HepG2 (cell line): ENCODE measurements around the gene CMAS. TPM values are rescaled to one million over a fixed set of nuclear protein-coding genes. Genes with fewer than 3 reads are reported as not detected.
A peak's percentile ranks its signal among the peaks of the same experiment; 100 is the strongest.

Experiments
- ARHGAP35 ChIP-seq: sonication (generic); formaldehyde crosslinking; IDR thresholded peaks from 2 replicates; pipeline ENCODE4 v1.9.0; 2022; ENCODE audit warnings: mild to moderate bottlenecking, inconsistent platforms, moderate library complexity, missing genetic modification reagents, borderline replicate concordance
- BORCS8-MEF2B ChIP-seq: sonication (generic); formaldehyde crosslinking; IDR thresholded peaks from 2 replicates; pipeline ENCODE4 v1.8.0; 2022; ENCODE audit warnings: mild to moderate bottlenecking, missing genetic modification reagents
- HMGXB4 ChIP-seq, 2 experiments: sonication (generic) in 1 of 2; formaldehyde crosslinking in 1 of 2; IDR thresholded peaks; 2 replicates each; pipeline versions ENCODE4 v1.4.0 to v1.6.1; 2018 to 2020; ENCODE audit warnings: missing genetic modification reagents in 2 of 2, borderline replicate concordance in 1 of 2, low read depth in 1 of 2, mild to moderate bottlenecking in 1 of 2, missing biosample characterization in 1 of 2
- IRF1 ChIP-seq: sonication (generic); formaldehyde crosslinking; IDR thresholded peaks from 2 replicates; pipeline ENCODE4 v1.4.0; 2020; ENCODE audit warnings: low read depth, mild to moderate bottlenecking, missing genetic modification reagents
- NFKB2 ChIP-seq: sonication (generic); formaldehyde crosslinking; IDR thresholded peaks from 2 replicates; pipeline ENCODE4 v1.4.0; 2020; ENCODE audit warnings: missing genetic modification reagents, borderline replicate concordance
- PATZ1 ChIP-seq: sonication (generic); formaldehyde crosslinking; IDR thresholded peaks from 2 replicates; pipeline ENCODE4 v1.4.0; 2020; ENCODE audit warnings: missing genetic modification reagents
- PAX8 ChIP-seq: sonication (generic); formaldehyde crosslinking; IDR thresholded peaks from 2 replicates; pipeline ENCODE4 v1.8.0; 2022; ENCODE audit warnings: mild to moderate bottlenecking, missing genetic modification reagents, borderline replicate concordance
- SMARCE1 ChIP-seq: fragments of 450-650 bp; IDR thresholded peaks from 2 replicates; pipeline ENCODE4 v1.6.1; 2017; ENCODE audit warnings: borderline replicate concordance
- SNAPC5 ChIP-seq: sonication (generic); formaldehyde crosslinking; IDR thresholded peaks from 2 replicates; pipeline ENCODE4 v1.8.1; 2023; ENCODE audit warnings: mild to moderate bottlenecking, missing genetic modification reagents, borderline replicate concordance
- TCF7L2 ChIP-seq: IDR thresholded peaks from 2 replicates; pipeline ENCODE4 v1.6.1; 2011; ENCODE audit warnings: mild to moderate bottlenecking, low read depth, low read length, moderate library complexity
- TEF ChIP-seq: sonication (generic); formaldehyde crosslinking; IDR thresholded peaks from 2 replicates; pipeline ENCODE4 v1.5.0; 2020; ENCODE audit warnings: missing genetic modification reagents
- ZBTB37 ChIP-seq: sonication (generic); formaldehyde crosslinking; IDR thresholded peaks from 2 replicates; pipeline ENCODE4 v1.4.0; 2020; ENCODE audit warnings: mild to moderate bottlenecking, missing genetic modification reagents
- ZKSCAN1 ChIP-seq: fragments of 150-350 bp; IDR thresholded peaks from 2 replicates; pipeline ENCODE4 v1.6.1; 2014; ENCODE audit warnings: low read length
- ZNF224 ChIP-seq: sonication (generic); formaldehyde crosslinking; IDR thresholded peaks from 2 replicates; pipeline ENCODE4 v1.5.0; 2020; ENCODE audit warnings: mild to moderate bottlenecking, missing genetic modification reagents
- ZNF441 ChIP-seq: sonication (generic); formaldehyde crosslinking; IDR thresholded peaks from 2 replicates; pipeline ENCODE4 v1.7.0; 2021; ENCODE audit warnings: missing genetic modification reagents, borderline replicate concordance
- ZNF589 ChIP-seq: sonication (generic); formaldehyde crosslinking; conservative IDR thresholded peaks from 2 replicates; pipeline ENCODE4 v1.8.0; 2022; ENCODE audit warnings: mild to moderate bottlenecking, moderate library complexity, missing genetic modification reagents
- ZNF691 ChIP-seq: sonication (generic); formaldehyde crosslinking; IDR thresholded peaks from 2 replicates; pipeline ENCODE4 v1.4.0; 2020; ENCODE audit warnings: missing genetic modification reagents, low read depth, mild to moderate bottlenecking, borderline replicate concordance
- ZNF7 ChIP-seq: IDR thresholded peaks from 2 replicates; pipeline ENCODE4 v1.6.1; 2016; ENCODE audit warnings: missing biosample characterization, missing genetic modification reagents
- polyA plus RNA-seq, 8 experiments: library from polyadenylated mRNA; depleted of rRNA in 3 of 8; stranded (reverse) in 7 of 8; unstranded in 1 of 8; fragments of >200 nt; fragmentation: Illumina TruSeq in 4 of 8; extraction: Trizol in 4 of 8; gene quantifications; 2 replicates each; pipeline versions ENCODE4 v1.2.1 to v1.2.3, GENCODE V29; 2011 to 2016; ENCODE audit warnings: low read depth in 4 of 8, missing spikeins in 1 of 8, mixed read lengths in 1 of 8; ENCODE audit not compliant: insufficient read depth in 1 of 8
- total RNA-seq, 5 experiments: library from RNA; depleted of rRNA; stranded (reverse); fragments of >200 nt; fragmentation: Illumina TruSeq; extraction: Trizol; gene quantifications; 2 replicates each; pipeline ENCODE4 v1.2.3, GENCODE V29; 2016; ENCODE audit warnings: low read depth in 1 of 5

The CMAS gene
- total and polyA plus RNA-seq, 2 of the 13 experiments (the other 11 are each of a cell fraction or from before 2014, with no cell fraction given) = 14.0 to 21.3 TPM

- TF ChIP-seq HMGXB4 (CRISPR knock-in tag; IDR thresholded peaks at IDR 0.05; ENCODE audit: borderline replicate concordance in 1 of 2, low read depth in 1 of 2) = peak in 1 of 2 experiments; percentile 61; a peak in 2 of 4 replicates
- TF ChIP-seq TCF7L2 = no peak
- 0 out of 2 replicates have a peak, but pooled peaks have one; percentile 27 for TF ChIP-seq ZNF589 (CRISPR knock-in tag)
- peak; percentile 52; the same call in 1 of the 2 replicates for TF ChIP-seq PATZ1 (CRISPR knock-in tag)
- no peak for TF ChIP-seq IRF1 (CRISPR knock-in tag)
- TF ChIP-seq ZNF691 (CRISPR knock-in tag) = no peak
- TF ChIP-seq SMARCE1 = no peak
- TF ChIP-seq ZNF441 (CRISPR knock-in tag) = no peak
- TF ChIP-seq SNAPC5 (CRISPR knock-in tag) = no peak
- no peak; the same call in 1 of the 2 replicates for TF ChIP-seq ARHGAP35 (CRISPR knock-in tag)
- no peak for TF ChIP-seq ZBTB37 (CRISPR knock-in tag)
- TF ChIP-seq NFKB2 (CRISPR knock-in tag) = no peak; the same call in 1 of the 2 replicates
- TF ChIP-seq ZNF224 (CRISPR knock-in tag) = no peak
- TF ChIP-seq ZKSCAN1 = no peak
- no peak for TF ChIP-seq PAX8 (CRISPR knock-in tag)
- no peak; the same call in 1 of the 2 replicates for TF ChIP-seq BORCS8-MEF2B (CRISPR knock-in tag)
- TF ChIP-seq ZNF7 (CRISPR knock-in tag) = no peak
- no peak for TF ChIP-seq TEF
Observed at GRCh38 chr12:22046090-22046967, at the start of gene CMAS (continued).
